Left ventricle myocardium inferior (tissue), 1 donor: ENCODE results near the gene ZNF547. TPM values are rescaled to one million over a fixed set of nuclear protein-coding genes. Genes with fewer than 3 reads are reported as not detected.

Source experiments
- DNase-seq: peaks from one replicate; pipeline ENCODE4 v3.0.0-alpha.2; 2020
- H3K27ac ChIP-seq: fragments of 200-600 bp; replicated peaks from 2 replicates; pipeline ENCODE4 v1.8.0; 2021
- H3K27me3 ChIP-seq: fragments of 200-600 bp; 2 replicates; pipeline ENCODE4 v1.8.0; 2021; ENCODE audit warnings: low read depth
- H3K36me3 ChIP-seq: fragments of 200-600 bp; 2 replicates; pipeline ENCODE4 v1.8.0; 2021
- H3K4me1 ChIP-seq: fragments of 200-600 bp; 2 replicates; pipeline ENCODE4 v1.8.0; 2021
- H3K4me3 ChIP-seq: fragments of 200-600 bp; 2 replicates; pipeline ENCODE4 v1.8.0; 2021; ENCODE audit warnings: mild to moderate bottlenecking, moderate library complexity
- H3K9me3 ChIP-seq: fragments of 200-600 bp; replicated peaks from 2 replicates; pipeline ENCODE4 v1.8.0; 2021
- CTCF ChIP-seq: fragments of 200-600 bp; IDR thresholded peaks from 2 replicates; pipeline ENCODE4 v1.8.0; 2021; ENCODE audit warnings: antibody characterized with exemption, mild to moderate bottlenecking, borderline replicate concordance
- intact Hi-C: fragments of 100-400 bp; cut with micrococcal nuclease; formaldehyde crosslinking; loops from one replicate; pipeline ENCODE4 v1.11.0; 2022
- total RNA-seq: library from RNA; stranded (reverse); fragmentation: NEBNext Ultra II Directional; extraction: Animal tissue kit (Norgen Biotek cat#: 25700); gene quantifications from one replicate; pipeline ENCODE4 v1.2.1, GENCODE V29; 2021
- donor health status: DM: no; HTN: yes; CAD: no; lungs with severe emphysema.

Gene ZNF547
- total RNA-seq, 1 donor from 2014 or later, result 3.6 TPM

GRCh38 chr19:57338877-57339276, 24.5 kb upstream of the ZNF547 start:
- no peak for DNase-seq
- no peak overlapping the region for H3K4me3 ChIP-seq
- H3K9me3 ChIP-seq, result peaks cover 12% of the 10 kb centered on the region
- intact Hi-C loops, result no loop called here
- no peak for TF ChIP-seq CTCF
- H3K36me3 ChIP-seq, result peaks cover 2% of the 10 kb centered on the region
- peaks cover 30% of the 10 kb centered on the region for H3K4me1 ChIP-seq
- peak overlapping the region; percentile 83 for H3K27ac ChIP-seq
- H3K27me3 ChIP-seq, result no peaks in the 10 kb centered on the region

GRCh38 chr19:57342582-57342981, 20.8 kb upstream of the ZNF547 start:
- Histone ChIP-seq H3K4me3 (no peak overlapping the region), H3K27ac (no peak overlapping the region), H3K4me1 (peaks cover 19% of the 10 kb centered on the region), H3K36me3 (no peaks in the 10 kb centered on the region), H3K27me3 (no peaks in the 10 kb centered on the region), H3K9me3 (no peaks in the 10 kb centered on the region)
- no peak for DNase-seq
- no peak for TF ChIP-seq CTCF
- intact Hi-C loops, result no loop called here

GRCh38 chr19:57348136-57348535, 15.2 kb upstream of the ZNF547 start:
- intact Hi-C loops, result no loop called here
- no peak overlapping the region for H3K27ac ChIP-seq
- H3K36me3 ChIP-seq, result peaks cover 8% of the 10 kb centered on the region
- H3K9me3 ChIP-seq, result peaks cover 9% of the 10 kb centered on the region
- DNase-seq, result no peak
- H3K27me3 ChIP-seq, result no peaks in the 10 kb centered on the region
- peaks cover 25% of the 10 kb centered on the region for H3K4me1 ChIP-seq
- no peak for TF ChIP-seq CTCF
- no peak overlapping the region for H3K4me3 ChIP-seq

- Histone ChIP-seq H3K27me3 (no peaks in the 10 kb centered on the region), H3K27ac (peak within 1 kb of the TSS; percentile 91), H3K9me3 (peaks cover 39% of the 10 kb centered on the region), H3K4me1 (peaks cover 47% of the 10 kb centered on the region), H3K36me3 (peaks cover 38% of the 10 kb centered on the region), H3K4me3 (peak within 1 kb of the TSS; percentile 96)
- TF ChIP-seq CTCF, result no peak
- intact Hi-C loops, result no loop called here
- DNase-seq, result peak; percentile 94
These were observed 12.2 kb upstream of the ZNF547 start, which contains the start of gene ZNF304 for GRCh38 chr19:57350877-57351805. Gene ZNF304, plus strand, starts transcription at chr19:57351271. Its CDS starts 394 bp downstream, at chr19:57351665.

- DNase-seq, result no peak
- no peaks in the 10 kb centered on the region for H3K27me3 ChIP-seq
- peaks cover 46% of the 10 kb centered on the region for H3K9me3 ChIP-seq
- H3K27ac ChIP-seq, result peak overlapping the region; percentile 91
- intact Hi-C loops, result no loop called here
- no peak for TF ChIP-seq CTCF
- peaks cover 47% of the 10 kb centered on the region for H3K4me1 ChIP-seq
- H3K36me3 ChIP-seq, result peaks cover 46% of the 10 kb centered on the region
- H3K4me3 ChIP-seq, result peak overlapping the region; percentile 96
These were observed 11.5 kb upstream of the ZNF547 start for GRCh38 chr19:57351867-57352266.
